Measurements from ENCODE around the gene MOAP1.
"Not testable (repeated sequence)": the region's sequence is repeated elsewhere in the genome, so short reads cannot be mapped to it uniquely, and the experiment has no call there.

MOAP1 gene

GRCh38 chr14:93150227-93151208 is 34.2 kb downstream of the MOAP1 start:
- FAIRE-seq (no peak), DNase-seq (ENCODE audit: insufficient read length, low spot score) (no peak)

GRCh38 chr14:93148979-93149378 is 35.7 kb downstream of the MOAP1 start:
- DNase-seq (ENCODE audit: insufficient read length, low spot score) (no peak), FAIRE-seq (no peak)

- FAIRE-seq (peak; percentile 33), DNase-seq (ENCODE audit: insufficient read length, low spot score) (no peak)
These were observed 38.6 kb downstream of the MOAP1 start for GRCh38 chr14:93146119-93146518.

GRCh38 chr14:93142854-93143652 is 41.6 kb downstream of the MOAP1 start:
- DNase-seq (ENCODE audit: insufficient read length, low spot score) (no peak), FAIRE-seq (no peak)

GRCh38 chr14:93137864-93138263 is 46.8 kb downstream of the MOAP1 start:
- DNase-seq (ENCODE audit: insufficient read length, low spot score), result no peak
- no peak for FAIRE-seq

GRCh38 chr14:93136508-93136907 is 48.2 kb downstream of the MOAP1 start:
- FAIRE-seq; DNase-seq (ENCODE audit: insufficient read length, low spot score): not testable (repeated sequence)

- DNase-seq (ENCODE audit: insufficient read length, low spot score) (no peak), FAIRE-seq (no peak)
These were observed 48.7 kb downstream of the MOAP1 start for GRCh38 chr14:93136009-93136408.

GRCh38 chr14:93135399-93135798 is 49.3 kb downstream of the MOAP1 start:
- FAIRE-seq, result no peak
- no peak for DNase-seq (ENCODE audit: insufficient read length, low spot score)

GRCh38 chr14:93133464-93133863 is 51.2 kb downstream of the MOAP1 start:
- FAIRE-seq (no peak), DNase-seq (ENCODE audit: insufficient read length, low spot score) (no peak)

GRCh38 chr14:93132472-93133065 is 52.1 kb downstream of the MOAP1 start:
- peak; percentile 92 for FAIRE-seq
- peak; percentile 29 for DNase-seq (ENCODE audit: insufficient read length, low spot score)

All from GM19239 (cell line).